Subcutaneous abdominal adipose tissue (tissue), 5 donors: Measurements from ENCODE around the gene BORCS8.

ENCODE experiments used
- H3K27ac ChIP-seq: one replicate; pipeline ENCODE4 v1.7.0; 2013; ENCODE audit warnings: low read depth, mild to moderate bottlenecking, inconsistent platforms, low read length, moderate library complexity
- H3K27me3 ChIP-seq, 5 donors: one replicate each; pipeline ENCODE4 v1.7.0; 2013; ENCODE audit warnings: low read length in 5 of 5, inconsistent platforms in 1 of 5; ENCODE audit not compliant: control insufficient read depth in 5 of 5, insufficient read depth in 4 of 5
- H3K36me3 ChIP-seq, 5 donors: one replicate each; pipeline ENCODE4 v1.7.0; 2013; ENCODE audit warnings: low read length in 5 of 5; ENCODE audit not compliant: control insufficient read depth in 5 of 5, insufficient read depth in 5 of 5
- H3K4me1 ChIP-seq, 5 donors: one replicate each; pipeline ENCODE4 v1.7.0; 2013; ENCODE audit warnings: low read length in 5 of 5, mild to moderate bottlenecking in 3 of 5, moderate library complexity in 1 of 5; ENCODE audit not compliant: control insufficient read depth in 5 of 5, insufficient read depth in 5 of 5
- H3K4me3 ChIP-seq, 5 donors: one replicate each; pipeline ENCODE4 v1.7.0; 2013; ENCODE audit warnings: low read length in 5 of 5, low read depth in 1 of 5
- H3K9ac ChIP-seq, 5 donors: one replicate each; pipeline ENCODE4 v1.7.0; 2013; ENCODE audit warnings: low read length in 5 of 5, mild to moderate bottlenecking in 4 of 5, moderate library complexity in 3 of 5
- H3K9me3 ChIP-seq, 5 donors: one replicate each; pipeline ENCODE4 v1.7.0; 2013; ENCODE audit warnings: low read length in 5 of 5; ENCODE audit not compliant: control insufficient read depth in 5 of 5
- donor health status: healthy.
- donor health status: healthy.
- donor health status: healthy.
- donor health status: healthy.
- donor health status: healthy.

The BORCS8 gene

DNA sequence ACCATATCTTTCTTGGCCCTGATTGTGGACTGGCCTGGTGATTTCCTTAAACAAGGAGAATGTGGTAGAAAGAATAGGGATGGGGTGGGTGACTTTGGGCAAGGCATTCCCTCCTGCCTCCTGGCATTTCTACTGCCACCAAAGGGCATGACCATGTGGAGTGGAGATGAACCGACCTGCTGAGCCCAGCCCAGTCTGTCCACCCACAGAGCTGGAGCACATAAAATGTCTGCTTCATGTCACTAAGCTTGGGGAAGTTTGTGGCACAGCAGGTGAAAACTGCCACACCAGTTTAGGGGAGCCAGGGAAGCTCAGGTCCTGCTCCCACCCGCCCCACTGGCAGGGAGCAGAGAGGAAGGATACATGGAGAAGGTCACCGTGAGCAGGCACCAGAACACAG lies 60.0 kb downstream of the BORCS8 start:
- H3K4me3 ChIP-seq, result peak overlapping the region in 3 of 5 donors; percentile 3 to 40 (median 8)
- H3K4me1 ChIP-seq, result peaks cover 0 to 7% (median 5%) of the 10 kb centered on the region in 5 donors
- peaks cover 0 to 13% (median 11%) of the 10 kb centered on the region in 5 donors for H3K9me3 ChIP-seq
- no peak overlapping the region for H3K27ac ChIP-seq
- no peak overlapping the region for H3K9ac ChIP-seq
- H3K27me3 ChIP-seq, result no peaks in the 10 kb centered on the region
- peaks cover 0 to 18% (median 0%) of the 10 kb centered on the region in 5 donors for H3K36me3 ChIP-seq
